HEK293 (cell line): ENCODE measurements around the gene L3MBTL4.

Experiments
- CTCF ChIP-seq: fragments of 450-650 bp; formaldehyde crosslinking; IDR thresholded peaks from 2 replicates; pipeline ENCODE4 v1.5.1; 2016; ENCODE audit warnings: missing biosample characterization, missing genetic modification characterization
- HOXA7 ChIP-seq: sonication (generic); formaldehyde crosslinking; IDR thresholded peaks from 2 replicates; pipeline ENCODE4 v1.8.1; 2022; ENCODE audit warnings: missing genetic modification reagents, borderline replicate concordance
- PBX3 ChIP-seq: sonication (generic); formaldehyde crosslinking; IDR thresholded peaks from 2 replicates; pipeline ENCODE4 v1.8.1; 2022; ENCODE audit warnings: mild to moderate bottlenecking, moderate library complexity, missing genetic modification reagents
- PRDM6 ChIP-seq: fragments of 450-650 bp; formaldehyde crosslinking; IDR thresholded peaks from 2 replicates; pipeline ENCODE4 v1.5.1; 2017; ENCODE audit warnings: missing biosample characterization, missing genetic modification characterization
- TSHZ1 ChIP-seq: fragments of 450-650 bp; formaldehyde crosslinking; IDR thresholded peaks from 2 replicates; pipeline ENCODE4 v1.5.1; 2016; ENCODE audit warnings: missing biosample characterization, missing genetic modification characterization, borderline replicate concordance
- ZBTB11 ChIP-seq: fragments of 450-650 bp; formaldehyde crosslinking; conservative IDR thresholded peaks from 2 replicates; pipeline ENCODE4 v1.5.1; 2016; ENCODE audit warnings: low read depth, missing biosample characterization, missing genetic modification characterization
- ZNF274 ChIP-seq, 2 experiments: fragments of 200-500 bp in 1 of 2; fragments of 450-650 bp in 1 of 2; sonication (Bioruptor generic) in 1 of 2; formaldehyde crosslinking in 1 of 2; IDR thresholded peaks; 2 replicates each; pipeline versions ENCODE4 v1.5.1 to v1.6.1; 2014 to 2016; ENCODE audit warnings: borderline replicate concordance in 1 of 2, inconsistent platforms in 1 of 2, low read length in 1 of 2, missing biosample characterization in 1 of 2, missing genetic modification characterization in 1 of 2
- ZNF510 ChIP-seq: fragments of 450-650 bp; formaldehyde crosslinking; IDR thresholded peaks from 2 replicates; pipeline ENCODE4 v1.5.1; 2018; ENCODE audit warnings: mild to moderate bottlenecking, missing genetic modification characterization, missing biosample characterization; ENCODE audit not compliant: insufficient replicate concordance
- ZSCAN4 ChIP-seq: fragments of 450-650 bp; formaldehyde crosslinking; IDR thresholded peaks from 2 replicates; pipeline ENCODE4 v1.5.1; 2017; ENCODE audit warnings: missing biosample characterization, missing genetic modification characterization

- TF ChIP-seq ZNF274 (IDR thresholded peaks at IDR 0.05; ENCODE audit: low read length): no peak
- TF ChIP-seq ZNF274 (tag by site-specific recombination; IDR thresholded peaks at IDR 0.05; ENCODE audit: borderline replicate concordance): no peak
- TF ChIP-seq CTCF (tag by site-specific recombination): no peak
- TF ChIP-seq ZSCAN4 (tag by site-specific recombination): no peak
- TF ChIP-seq PRDM6 (tag by site-specific recombination): no peak
- no peak for TF ChIP-seq PBX3
- no peak for TF ChIP-seq ZBTB11 (tag by site-specific recombination)
- TF ChIP-seq HOXA7: no peak
- no peak for TF ChIP-seq ZNF510 (tag by site-specific recombination)
- no peak for TF ChIP-seq TSHZ1 (tag by site-specific recombination)
Observed at GRCh38 chr18:6058941-6059340, 355.8 kb downstream of the L3MBTL4 start.
